C4-2B (cell line): ENCODE data around the gene CACNA1B.
"Not testable (repeated sequence)": the region's sequence is repeated elsewhere in the genome, so short reads cannot be mapped to it uniquely, and the experiment has no call there.

Experiments
- ZFX ChIP-seq: fragments of 450-650 bp; IDR thresholded peaks from 2 replicates; pipeline ENCODE4 v1.6.1; 2017
- TF ChIP-seq, protein P1 (sequence below): fragments of 450-650 bp; conservative IDR thresholded peaks from 2 replicates; pipeline ENCODE4 v1.5.1; 2017; ENCODE audit warnings: mild to moderate bottlenecking

DNA sequence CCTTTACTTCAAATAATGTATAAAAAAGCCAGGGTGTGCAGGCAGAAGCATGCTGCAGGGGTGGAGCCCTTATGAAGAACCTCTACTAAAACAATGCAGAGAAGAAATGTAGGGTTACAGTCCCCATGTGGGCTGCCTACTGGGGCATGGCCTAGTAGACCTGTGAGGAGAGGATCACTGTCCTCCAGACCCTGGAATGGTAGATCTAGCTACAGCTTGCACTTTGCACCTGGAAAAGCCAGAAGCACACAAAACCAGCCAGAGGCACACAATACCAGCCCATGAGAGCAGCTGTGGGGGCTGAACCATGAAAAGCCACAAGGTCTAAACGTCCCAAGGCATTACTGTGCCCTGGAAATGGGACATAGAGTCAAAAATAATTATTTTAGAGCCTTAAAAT lies 289.2 kb downstream of the CACNA1B start:
- TF ChIP-seq, protein P1, sequence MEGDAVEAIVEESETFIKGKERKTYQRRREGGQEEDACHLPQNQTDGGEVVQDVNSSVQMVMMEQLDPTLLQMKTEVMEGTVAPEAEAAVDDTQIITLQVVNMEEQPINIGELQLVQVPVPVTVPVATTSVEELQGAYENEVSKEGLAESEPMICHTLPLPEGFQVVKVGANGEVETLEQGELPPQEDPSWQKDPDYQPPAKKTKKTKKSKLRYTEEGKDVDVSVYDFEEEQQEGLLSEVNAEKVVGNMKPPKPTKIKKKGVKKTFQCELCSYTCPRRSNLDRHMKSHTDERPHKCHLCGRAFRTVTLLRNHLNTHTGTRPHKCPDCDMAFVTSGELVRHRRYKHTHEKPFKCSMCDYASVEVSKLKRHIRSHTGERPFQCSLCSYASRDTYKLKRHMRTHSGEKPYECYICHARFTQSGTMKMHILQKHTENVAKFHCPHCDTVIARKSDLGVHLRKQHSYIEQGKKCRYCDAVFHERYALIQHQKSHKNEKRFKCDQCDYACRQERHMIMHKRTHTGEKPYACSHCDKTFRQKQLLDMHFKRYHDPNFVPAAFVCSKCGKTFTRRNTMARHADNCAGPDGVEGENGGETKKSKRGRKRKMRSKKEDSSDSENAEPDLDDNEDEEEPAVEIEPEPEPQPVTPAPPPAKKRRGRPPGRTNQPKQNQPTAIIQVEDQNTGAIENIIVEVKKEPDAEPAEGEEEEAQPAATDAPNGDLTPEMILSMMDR, result not testable (repeated sequence)
- not testable (repeated sequence) for TF ChIP-seq ZFX
